Transverse colon (tissue), 3 donors: ENCODE measurements around the gene KDM6B.

ENCODE experiments used
- POLR2A ChIP-seq: fragments of 450-650 bp; IDR thresholded peaks from one replicate; pipeline ENCODE4 v1.6.1; 2016; ENCODE audit warnings: antibody characterized with exemption, mild to moderate bottlenecking, moderate library complexity
- TF ChIP-seq, protein P1 (sequence below), 5 experiments: fragments of 200-600 bp in 3 of 5; fragments of 450-650 bp in 2 of 5; sonication (generic) in 3 of 5; IDR thresholded peaks; 1 replicate in 2 of 5; 2 replicates in 3 of 5; pipeline ENCODE4 v1.5.1; 2016 to 2017; ENCODE audit warnings: antibody characterized with exemption in 5 of 5, inconsistent platforms in 3 of 5, mild to moderate bottlenecking in 2 of 5, moderate library complexity in 1 of 5

DNA sequence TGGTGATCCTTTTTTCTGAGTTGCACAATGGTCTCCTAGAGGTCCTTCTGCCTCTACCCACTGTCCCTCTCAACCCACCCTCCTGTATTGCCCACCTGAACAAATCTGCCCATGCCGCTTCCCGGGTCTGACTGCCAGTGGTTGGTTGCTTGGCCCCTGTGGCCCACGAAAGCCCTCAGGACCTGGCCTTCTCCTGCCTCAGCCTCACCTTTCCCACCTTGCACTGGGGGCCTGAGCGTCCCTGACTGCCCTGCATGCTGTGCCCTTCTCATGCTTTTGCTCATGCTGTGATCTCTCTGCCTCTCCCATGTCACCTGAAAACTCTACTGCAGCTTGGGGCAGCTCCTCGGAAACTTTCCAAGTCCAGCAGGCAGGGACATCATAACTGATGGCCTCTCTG is 13.8 kb upstream of the KDM6B start:
- TF ChIP-seq POLR2A: no peak
- TF ChIP-seq, protein P1, sequence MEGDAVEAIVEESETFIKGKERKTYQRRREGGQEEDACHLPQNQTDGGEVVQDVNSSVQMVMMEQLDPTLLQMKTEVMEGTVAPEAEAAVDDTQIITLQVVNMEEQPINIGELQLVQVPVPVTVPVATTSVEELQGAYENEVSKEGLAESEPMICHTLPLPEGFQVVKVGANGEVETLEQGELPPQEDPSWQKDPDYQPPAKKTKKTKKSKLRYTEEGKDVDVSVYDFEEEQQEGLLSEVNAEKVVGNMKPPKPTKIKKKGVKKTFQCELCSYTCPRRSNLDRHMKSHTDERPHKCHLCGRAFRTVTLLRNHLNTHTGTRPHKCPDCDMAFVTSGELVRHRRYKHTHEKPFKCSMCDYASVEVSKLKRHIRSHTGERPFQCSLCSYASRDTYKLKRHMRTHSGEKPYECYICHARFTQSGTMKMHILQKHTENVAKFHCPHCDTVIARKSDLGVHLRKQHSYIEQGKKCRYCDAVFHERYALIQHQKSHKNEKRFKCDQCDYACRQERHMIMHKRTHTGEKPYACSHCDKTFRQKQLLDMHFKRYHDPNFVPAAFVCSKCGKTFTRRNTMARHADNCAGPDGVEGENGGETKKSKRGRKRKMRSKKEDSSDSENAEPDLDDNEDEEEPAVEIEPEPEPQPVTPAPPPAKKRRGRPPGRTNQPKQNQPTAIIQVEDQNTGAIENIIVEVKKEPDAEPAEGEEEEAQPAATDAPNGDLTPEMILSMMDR (IDR thresholded peaks at IDR 0.05): no peak
